Gastroesophageal sphincter (tissue), 4 donors: Measurements from ENCODE around the gene RLBP1. TPM values are rescaled to one million over a fixed set of nuclear protein-coding genes. Genes with fewer than 3 reads are reported as not detected.
A peak's percentile ranks its signal among the peaks of the same experiment; 100 is the strongest.

Source experiments
- ATAC-seq: fragments of 150-250 bp; one replicate; pipeline ENCODE4 v1.9.1; 2016; ENCODE audit warnings: mild to moderate bottlenecking, moderate library complexity
- H3K27ac ChIP-seq, 4 donors: fragments of 200-600 bp; sonication (generic) in 3 of 4; 1 replicate in 3 of 4; 2 replicates in 1 of 4; pipeline ENCODE4 v1.5.1; 2016 to 2019
- H3K27me3 ChIP-seq: fragments of 200-600 bp; sonication (generic); one replicate; pipeline ENCODE4 v1.5.1; 2019
- H3K36me3 ChIP-seq, 2 donors: fragments of 200-600 bp; sonication (generic); one replicate each; pipeline ENCODE4 v1.5.1; 2019; ENCODE audit warnings: control low read depth in 1 of 2
- H3K4me1 ChIP-seq, 3 donors: fragments of 200-600 bp; sonication (generic); 1 replicate in 2 of 3; 2 replicates in 1 of 3; pipeline ENCODE4 v1.5.1; 2016 to 2019; ENCODE audit warnings: control low read depth in 2 of 3
- H3K4me3 ChIP-seq, 2 donors: fragments of 200-600 bp; sonication (generic); one replicate each; pipeline ENCODE4 v1.5.1; 2019; ENCODE audit warnings: mild to moderate bottlenecking in 1 of 2, moderate library complexity in 1 of 2
- H3K9me3 ChIP-seq, 3 donors: fragments of 200-600 bp; sonication (generic); one replicate each; pipeline ENCODE4 v1.5.1; 2017 to 2019; ENCODE audit warnings: control low read depth in 2 of 3
- EP300 ChIP-seq: sonication (generic); formaldehyde crosslinking; IDR thresholded peaks from one replicate; pipeline ENCODE4 v1.6.1; 2017; ENCODE audit warnings: antibody characterized with exemption, mild to moderate bottlenecking
- POLR2A ChIP-seq, 2 donors: fragments of 450-650 bp; IDR thresholded peaks; one replicate each; pipeline ENCODE4 v1.6.1; 2017; ENCODE audit warnings: antibody characterized with exemption in 2 of 2, mild to moderate bottlenecking in 2 of 2, moderate library complexity in 1 of 2
- POLR2AphosphoS5 ChIP-seq: sonication (generic); formaldehyde crosslinking; IDR thresholded peaks from one replicate; pipeline ENCODE4 v1.6.1; 2017; ENCODE audit warnings: antibody characterized with exemption
- WGBS, 2 donors: methylation state at CpG; one replicate each; pipeline ENCODE4 v1.1.5; 2018; ENCODE audit warnings: low coverage in 1 of 2; 5-methylcytosine and 5-hydroxymethylcytosine counted together
- total RNA-seq, 4 donors: library from RNA; depleted of rRNA; stranded (reverse); fragments of >200 nt; gene quantifications; one replicate each; pipeline ENCODE4 v1.1.0, GENCODE V29; 2016
- TF ChIP-seq, protein P1 (sequence below), 4 experiments: fragments of 200-600 bp in 2 of 4; fragments of 450-650 bp in 2 of 4; sonication (generic) in 1 of 4; IDR thresholded peaks; one replicate each; pipeline ENCODE4 v1.5.1; 2017 to 2019; ENCODE audit warnings: antibody characterized with exemption in 4 of 4, mild to moderate bottlenecking in 2 of 4, moderate library complexity in 2 of 4

Gene RLBP1
- total RNA-seq, 4 donors from 2014 or later = 0.64 TPM; not detected in 3

- no peaks in the 10 kb centered on the region for H3K27me3 ChIP-seq
- no peak overlapping the region for H3K4me3 ChIP-seq
- TF ChIP-seq EP300 = no peak
- TF ChIP-seq, protein P1, sequence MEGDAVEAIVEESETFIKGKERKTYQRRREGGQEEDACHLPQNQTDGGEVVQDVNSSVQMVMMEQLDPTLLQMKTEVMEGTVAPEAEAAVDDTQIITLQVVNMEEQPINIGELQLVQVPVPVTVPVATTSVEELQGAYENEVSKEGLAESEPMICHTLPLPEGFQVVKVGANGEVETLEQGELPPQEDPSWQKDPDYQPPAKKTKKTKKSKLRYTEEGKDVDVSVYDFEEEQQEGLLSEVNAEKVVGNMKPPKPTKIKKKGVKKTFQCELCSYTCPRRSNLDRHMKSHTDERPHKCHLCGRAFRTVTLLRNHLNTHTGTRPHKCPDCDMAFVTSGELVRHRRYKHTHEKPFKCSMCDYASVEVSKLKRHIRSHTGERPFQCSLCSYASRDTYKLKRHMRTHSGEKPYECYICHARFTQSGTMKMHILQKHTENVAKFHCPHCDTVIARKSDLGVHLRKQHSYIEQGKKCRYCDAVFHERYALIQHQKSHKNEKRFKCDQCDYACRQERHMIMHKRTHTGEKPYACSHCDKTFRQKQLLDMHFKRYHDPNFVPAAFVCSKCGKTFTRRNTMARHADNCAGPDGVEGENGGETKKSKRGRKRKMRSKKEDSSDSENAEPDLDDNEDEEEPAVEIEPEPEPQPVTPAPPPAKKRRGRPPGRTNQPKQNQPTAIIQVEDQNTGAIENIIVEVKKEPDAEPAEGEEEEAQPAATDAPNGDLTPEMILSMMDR (IDR thresholded peaks at IDR 0.05) = no peak
- no peak for TF ChIP-seq POLR2AphosphoS5
- 53 to 71% methylated on average over 3 to 5 of the region's 7 CpGs for WGBS, 2 donors
- H3K9me3 ChIP-seq = no peaks in the 10 kb centered on the region
- ATAC-seq = no peak
- peak overlapping the region in 3 of 4 donors; percentile 21 to 56 (median 54) for H3K27ac ChIP-seq
- peaks cover 0 to 18% (median 3%) of the 10 kb centered on the region in 3 donors for H3K4me1 ChIP-seq
- peaks cover 0 to 98% of the 10 kb centered on the region in 2 donors for H3K36me3 ChIP-seq
These were observed 24.4 kb downstream of the RLBP1 start for GRCh38 chr15:89196994-89197393.

DNA sequence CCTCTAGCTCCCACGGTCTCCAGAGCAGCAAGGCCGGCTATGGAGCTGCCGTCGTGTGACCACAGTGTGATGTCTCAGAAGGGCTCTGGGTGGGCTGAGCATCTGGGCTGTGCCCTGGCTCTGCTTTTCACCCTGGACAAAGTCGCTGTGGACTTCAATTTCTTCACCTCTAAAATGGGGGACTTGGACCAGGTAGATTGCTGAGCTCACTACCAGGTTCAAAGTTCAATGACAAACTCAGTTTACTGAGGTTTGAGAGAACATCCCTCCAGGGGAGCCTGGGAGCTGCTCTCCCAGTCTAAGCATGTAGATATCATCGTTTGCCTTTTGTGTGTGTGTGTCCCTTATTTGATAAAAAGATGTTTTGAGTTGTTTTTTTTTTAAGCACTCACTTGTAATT, 25.1 kb downstream of the RLBP1 start:
- 44 to 78% methylated on average over 1 to 5 of the region's 6 CpGs for WGBS, 2 donors
- peaks cover 0 to 100% of the 10 kb centered on the region in 2 donors for H3K36me3 ChIP-seq
- peaks cover 0 to 18% (median 3%) of the 10 kb centered on the region in 3 donors for H3K4me1 ChIP-seq
- no peak overlapping the region for H3K4me3 ChIP-seq
- ATAC-seq = peak; percentile 16
- no peaks in the 10 kb centered on the region for H3K9me3 ChIP-seq
- TF ChIP-seq POLR2AphosphoS5 = no peak
- TF ChIP-seq EP300 = no peak
- TF ChIP-seq POLR2A (IDR thresholded peaks at IDR 0.05) = no peak
- TF ChIP-seq, protein P1 (IDR thresholded peaks at IDR 0.05) = no peak
- peak overlapping the region in 3 of 4 donors; percentile 27 to 56 (median 44) for H3K27ac ChIP-seq
- H3K27me3 ChIP-seq = no peaks in the 10 kb centered on the region

- TF ChIP-seq POLR2AphosphoS5 (no peak), EP300 (no peak), POLR2A (IDR thresholded peaks at IDR 0.05) (no peak)
- TF ChIP-seq, protein P1 (IDR thresholded peaks at IDR 0.05) = no peak
- H3K4me3 ChIP-seq = no peak overlapping the region
- peaks cover 0 to 100% of the 10 kb centered on the region in 2 donors for H3K36me3 ChIP-seq
- peaks cover 0 to 18% (median 3%) of the 10 kb centered on the region in 3 donors for H3K4me1 ChIP-seq
- peak overlapping the region in 3 of 4 donors; percentile 27 to 56 (median 44) for H3K27ac ChIP-seq
- no peaks in the 10 kb centered on the region for H3K9me3 ChIP-seq
- peak; percentile 76 for ATAC-seq
- no peaks in the 10 kb centered on the region for H3K27me3 ChIP-seq
- 79 to 80% methylated on average over 1 to 4 of the region's 8 CpGs for WGBS, 2 donors
These were observed 25.5 kb downstream of the RLBP1 start for GRCh38 chr15:89195836-89196235.

DNA sequence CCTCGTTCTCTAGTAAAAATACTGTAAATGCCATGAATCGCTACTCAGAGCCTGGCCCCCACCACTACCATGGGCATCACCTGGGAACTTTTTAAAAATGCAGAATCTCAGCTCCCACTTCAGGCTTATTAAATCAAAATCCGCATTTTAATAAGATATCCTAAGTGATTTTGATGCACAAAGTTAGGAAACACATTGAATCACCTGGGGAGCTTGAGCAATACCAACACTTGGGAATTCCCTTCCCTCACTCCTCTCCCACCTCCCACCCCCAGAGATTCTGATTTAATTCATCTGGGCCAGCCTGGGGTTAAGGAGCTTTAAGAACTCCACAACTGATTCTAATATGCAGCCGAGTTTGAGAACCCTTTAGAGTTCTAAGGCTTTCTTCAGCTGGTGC, 26.8 kb downstream of the RLBP1 start:
- 74 to 91% methylated on average over 2 to 3 of the region's 4 CpGs for WGBS, 2 donors
- H3K4me1 ChIP-seq = peaks cover 0 to 9% (median 3%) of the 10 kb centered on the region in 3 donors
- peak overlapping the region in 2 of 4 donors; percentile 44 to 56 for H3K27ac ChIP-seq
- no peak for TF ChIP-seq POLR2AphosphoS5
- TF ChIP-seq EP300 = no peak
- TF ChIP-seq, protein P1 (IDR thresholded peaks at IDR 0.05) = no peak
- TF ChIP-seq POLR2A (IDR thresholded peaks at IDR 0.05) = no peak
- ATAC-seq = no peak
- H3K9me3 ChIP-seq = no peaks in the 10 kb centered on the region
- peaks cover 4 to 100% of the 10 kb centered on the region in 2 donors for H3K36me3 ChIP-seq
- H3K27me3 ChIP-seq = no peaks in the 10 kb centered on the region
- no peak overlapping the region for H3K4me3 ChIP-seq

DNA sequence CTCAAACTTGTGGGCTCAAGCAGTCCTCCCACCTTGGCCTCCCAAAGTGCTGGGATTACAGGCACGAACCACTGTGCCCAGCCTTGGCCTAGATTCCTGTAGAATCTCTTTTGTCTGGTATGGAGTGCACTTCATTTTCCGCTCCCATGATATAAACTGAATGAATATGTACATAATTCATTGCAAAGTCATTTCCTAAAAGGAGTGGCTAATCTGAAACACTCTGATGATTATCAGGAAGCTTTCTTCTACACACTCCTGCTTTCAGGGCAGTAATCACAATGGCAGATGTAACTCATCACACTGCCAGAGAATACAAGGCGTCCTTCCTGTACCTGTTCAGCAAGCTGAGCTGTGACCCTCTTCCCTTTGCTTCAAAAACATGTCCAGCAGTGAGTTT, 28.6 kb downstream of the RLBP1 start:
- 75 to 100% methylated on average over 1 to 2 of the region's 3 CpGs for WGBS, 2 donors
- Histone ChIP-seq H3K9me3 (no peaks in the 10 kb centered on the region), H3K4me1 (peaks cover 0 to 6% (median 3%) of the 10 kb centered on the region in 3 donors), H3K27me3 (no peaks in the 10 kb centered on the region), H3K27ac (no peak overlapping the region), H3K36me3 (peaks cover 4 to 100% of the 10 kb centered on the region in 2 donors), H3K4me3 (no peak overlapping the region)
- no peak for ATAC-seq
- no peak for TF ChIP-seq POLR2AphosphoS5
- TF ChIP-seq POLR2A (IDR thresholded peaks at IDR 0.05) = no peak
- no peak for TF ChIP-seq EP300
- TF ChIP-seq, protein P1 (IDR thresholded peaks at IDR 0.05) = no peak
